ENCODE results near the gene RIN1. TPM values are rescaled to one million over a fixed set of nuclear protein-coding genes. Genes with fewer than 3 reads are reported as not detected.
A peak's percentile ranks its signal among the peaks of the same experiment; 100 is the strongest.

Gene RIN1
- total RNA-seq, 4 donors from 2014 or later: 8.8 to 43.8 (median 14.4) TPM

DNA sequence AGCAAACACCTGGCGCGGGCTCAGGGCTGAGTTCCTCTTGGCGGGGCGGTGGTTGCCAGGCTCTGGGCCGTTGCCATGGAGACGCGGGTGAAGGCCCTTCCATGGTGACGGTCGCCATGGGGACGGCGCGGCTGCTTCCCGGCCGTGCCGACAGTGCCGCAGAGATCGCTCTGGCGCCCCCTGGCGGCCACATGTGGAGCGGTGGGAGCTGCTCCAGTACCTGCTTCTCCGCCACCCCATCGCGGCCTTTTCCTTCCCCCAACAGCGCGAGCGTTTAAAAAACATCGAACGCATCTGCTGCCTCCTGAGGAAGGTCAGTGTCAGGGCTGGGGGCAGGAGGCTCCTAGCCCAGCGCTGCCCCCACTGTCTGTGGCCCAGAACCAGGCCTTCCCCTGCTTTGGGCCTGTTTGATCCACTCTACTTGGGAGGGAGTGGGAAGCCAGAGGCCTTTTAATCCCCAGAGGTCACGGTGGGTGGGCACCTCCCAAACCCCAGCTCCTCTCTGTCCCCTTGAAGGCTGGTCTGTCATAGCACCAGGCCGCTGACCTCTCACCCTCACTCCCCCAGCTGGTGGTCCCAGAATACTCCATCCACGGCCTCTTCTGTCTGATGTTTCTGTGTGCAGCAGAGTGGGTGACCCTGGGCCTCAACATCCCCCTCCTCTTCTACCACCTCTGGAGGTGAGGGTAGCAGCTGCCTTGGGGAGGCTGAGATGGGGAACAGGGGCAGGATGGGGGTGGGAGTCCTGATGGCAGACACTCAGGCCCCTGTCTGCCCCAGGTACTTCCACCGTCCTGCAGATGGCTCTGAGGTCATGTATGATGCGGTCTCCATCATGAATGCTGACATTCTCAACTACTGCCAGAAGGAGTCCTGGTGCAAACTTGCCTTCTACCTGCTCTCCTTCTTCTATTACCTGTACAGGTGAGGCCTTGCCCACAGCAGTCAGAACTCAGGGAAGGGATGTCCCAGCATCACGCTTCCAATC is 53.5 kb downstream of the RIN1 start:
- Histone ChIP-seq H3K36me3 (no peaks in the 10 kb centered on the region), H3K27ac (no peak overlapping the region), H3K4me1 (peaks cover 14 to 26% (median 19%) of the 10 kb centered on the region in 4 donors), H3K27me3 (no peaks in the 10 kb centered on the region), H3K9me3 (no peaks in the 10 kb centered on the region), H3K4me3 (no peak overlapping the region)
- in situ Hi-C loops (cut with MboI; ENCODE audit: low pct_ligation_motif_present in 1 of 4, low pct_unique_long_range_greater_than_20kb in 1 of 4, low sequenced_read_pairs in 3 of 4) (loop anchor here in 1 of 4 donors (10.0 kb wide), 1 partner anchor 58 kb away; no protein-coding TSS in a partner anchor), intact Hi-C loops (cut with DNase I; ENCODE audit: low total_unique reads) (loop anchor here (10.0 kb wide), 1 partner anchor 58 kb away; no protein-coding TSS in a partner anchor)
- peak; percentile 99 for DNase-seq
- 33% methylated on average over 14 of the region's 35 CpGs; no CpG with 5 or more reads in 1 of the 2 donors for WGBS, 2 donors (ENCODE audit: low coverage in 1 of 2)
- TF ChIP-seq, protein P1, sequence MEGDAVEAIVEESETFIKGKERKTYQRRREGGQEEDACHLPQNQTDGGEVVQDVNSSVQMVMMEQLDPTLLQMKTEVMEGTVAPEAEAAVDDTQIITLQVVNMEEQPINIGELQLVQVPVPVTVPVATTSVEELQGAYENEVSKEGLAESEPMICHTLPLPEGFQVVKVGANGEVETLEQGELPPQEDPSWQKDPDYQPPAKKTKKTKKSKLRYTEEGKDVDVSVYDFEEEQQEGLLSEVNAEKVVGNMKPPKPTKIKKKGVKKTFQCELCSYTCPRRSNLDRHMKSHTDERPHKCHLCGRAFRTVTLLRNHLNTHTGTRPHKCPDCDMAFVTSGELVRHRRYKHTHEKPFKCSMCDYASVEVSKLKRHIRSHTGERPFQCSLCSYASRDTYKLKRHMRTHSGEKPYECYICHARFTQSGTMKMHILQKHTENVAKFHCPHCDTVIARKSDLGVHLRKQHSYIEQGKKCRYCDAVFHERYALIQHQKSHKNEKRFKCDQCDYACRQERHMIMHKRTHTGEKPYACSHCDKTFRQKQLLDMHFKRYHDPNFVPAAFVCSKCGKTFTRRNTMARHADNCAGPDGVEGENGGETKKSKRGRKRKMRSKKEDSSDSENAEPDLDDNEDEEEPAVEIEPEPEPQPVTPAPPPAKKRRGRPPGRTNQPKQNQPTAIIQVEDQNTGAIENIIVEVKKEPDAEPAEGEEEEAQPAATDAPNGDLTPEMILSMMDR (IDR thresholded peaks at IDR 0.05): peak; percentile 97 to 99 (median 98)
- no peak for TF ChIP-seq POLR2A (IDR thresholded peaks at IDR 0.05)
- peak in 2 of 3 donors; percentile 43 to 52 for TF ChIP-seq POLR2AphosphoS5 (IDR thresholded peaks at IDR 0.05)
- TF ChIP-seq EP300 (IDR thresholded peaks at IDR 0.05; ENCODE audit: low read depth): no peak

Small RNA genes lying within 50 kb of the gene (small RNA-seq; reads per million reads assigned to genes)
- 0 reads per million in 4 donors for gene RF00017

Other genes with a start within 250 kb of the RIN1 start
- 10 to 100 TPM in 2 of 4 donors, 1 to 10 TPM in 2; 5.1 to 15.6 (median 11.1) TPM for gene KLC2, start 78.7 kb downstream of the RIN1 start, total RNA-seq
- 100 to 1,000 TPM in 3 of 4 donors, 10 to 100 TPM in 1; 89.8 to 141 (median 131) TPM for gene RAB1B, start 67.8 kb downstream of the RIN1 start, total RNA-seq
- under 1 TPM in 1 of 4 donors, not detected in 3; 0.41 TPM for gene CNIH2, start 58.3 kb downstream of the RIN1 start, total RNA-seq
- gene YIF1A, start 47.3 kb downstream of the RIN1 start, total RNA-seq: 10 to 100 TPM; 60.6 to 99.7 (median 72.3) TPM
- under 1 TPM in 2 of 4 donors, not detected in 2; 0.55 to 0.75 TPM for gene TMEM151A, start 44.5 kb downstream of the RIN1 start, total RNA-seq
- 10 to 100 TPM in 1 of 4 donors, 1 to 10 TPM in 3; 2.6 to 36.2 (median 6.5) TPM for gene CD248, start 19.4 kb downstream of the RIN1 start, total RNA-seq
- 100 to 1,000 TPM in 1 of 4 donors, 10 to 100 TPM in 3; 34.0 to 178 (median 63.1) TPM for gene BRMS1, start 8.7 kb upstream of the RIN1 start, total RNA-seq
- gene B4GAT1, start 11.2 kb upstream of the RIN1 start, total RNA-seq: 10 to 100 TPM; 21.8 to 31.8 (median 23.6) TPM
- gene SLC29A2, start 35.3 kb upstream of the RIN1 start, total RNA-seq: 10 to 100 TPM in 3 of 4 donors, 1 to 10 TPM in 1; 7.5 to 32.4 (median 14.4) TPM
- under 1 TPM in 1 of 4 donors, not detected in 3; 0.16 TPM for gene NPAS4, start 84.6 kb upstream of the RIN1 start, total RNA-seq
- gene MRPL11, start 102.4 kb upstream of the RIN1 start, total RNA-seq: 100 to 1,000 TPM in 1 of 4 donors, 10 to 100 TPM in 3; 39.6 to 127 (median 43.5) TPM
- gene PELI3, start 130.5 kb upstream of the RIN1 start, total RNA-seq: 10 to 100 TPM in 1 of 4 donors, 1 to 10 TPM in 3; 1.2 to 14.2 (median 7.8) TPM
- gene DPP3, start 144.0 kb upstream of the RIN1 start, total RNA-seq: 100 to 1,000 TPM in 1 of 4 donors, 10 to 100 TPM in 3; 32.8 to 116 (median 53.4) TPM
- gene BBS1, start 174.2 kb upstream of the RIN1 start, total RNA-seq: 100 to 1,000 TPM in 1 of 4 donors, 10 to 100 TPM in 3; 33.3 to 146 (median 56.0) TPM
- gene ZDHHC24, start 209.6 kb upstream of the RIN1 start, total RNA-seq: 10 to 100 TPM; 12.1 to 34.4 (median 13.8) TPM
- gene ACTN3, start 210.5 kb upstream of the RIN1 start, total RNA-seq: not detected
- gene CTSF, start 232.2 kb upstream of the RIN1 start, total RNA-seq: 10 to 100 TPM; 23.5 to 80.6 (median 39.0) TPM

Measured in transverse colon (tissue), 4 donors.